ENCODE measurements around the gene CCL15. TPM values are rescaled to one million over a fixed set of nuclear protein-coding genes. Genes with fewer than 3 reads are reported as not detected.

The CCL15 gene
- total and polyA plus RNA-seq, 2 of the 13 experiments (the other 11 are each of a cell fraction or from before 2014, with no cell fraction given), result 29.2 to 45.9 TPM

GRCh38 chr17:36001862-36002603, 680 bp upstream of the CCL15 start (continued):
- TF ChIP-seq FOXA3 (CRISPR knock-in tag; IDR thresholded peaks at IDR 0.05) (peak; percentile 40), ZNF878 (CRISPR knock-in tag; IDR thresholded peaks at IDR 0.05) (peak; percentile 50; the same call in 1 of the 2 replicates), SAFB2 (CRISPR knock-in tag; IDR thresholded peaks at IDR 0.05; ENCODE audit: borderline replicate concordance, low read depth) (peak; percentile 28; the same call in 1 of the 2 replicates), ZFP41 (CRISPR knock-in tag; IDR thresholded peaks at IDR 0.05; ENCODE audit: borderline replicate concordance) (no peak), ZNF614 (CRISPR knock-in tag; IDR thresholded peaks at IDR 0.05; ENCODE audit: borderline replicate concordance) (peak; percentile 51), FOXO4 (CRISPR knock-in tag; conservative IDR thresholded peaks at IDR 0.05) (no peak), SOX5 (CRISPR knock-in tag; IDR thresholded peaks at IDR 0.05; ENCODE audit: borderline replicate concordance) (peak; percentile 52; the same call in 1 of the 2 replicates), ZNF33B (CRISPR knock-in tag; IDR thresholded peaks at IDR 0.05) (no peak), ZZZ3 (CRISPR knock-in tag; IDR thresholded peaks at IDR 0.05; ENCODE audit: borderline replicate concordance) (no peak), EP300 (IDR thresholded peaks at IDR 0.05; ENCODE audit: low read depth in 2 of 2, low read length in 2 of 2) (0 out of 4 replicates have a peak, but pooled peaks have one; percentile 36 to 62), EP300 (CRISPR knock-in tag; IDR thresholded peaks at IDR 0.05; ENCODE audit: borderline replicate concordance) (no peak), ZNF292 (CRISPR knock-in tag; IDR thresholded peaks at IDR 0.05; ENCODE audit: borderline replicate concordance, low read depth) (peak; percentile 21; the same call in 1 of the 2 replicates), KAT7 (CRISPR knock-in tag; IDR thresholded peaks at IDR 0.05; ENCODE audit: borderline replicate concordance) (0 out of 2 replicates have a peak, but pooled peaks have one; percentile 51), ZNF670 (CRISPR knock-in tag; IDR thresholded peaks at IDR 0.05; ENCODE audit: borderline replicate concordance) (0 out of 2 replicates have a peak, but pooled peaks have one; percentile 32), ZNF317 (CRISPR knock-in tag; IDR thresholded peaks at IDR 0.05) (0 out of 2 replicates have a peak, but pooled peaks have one; percentile 34), ZNF501 (CRISPR knock-in tag; IDR thresholded peaks at IDR 0.05) (no peak; the same call in 1 of the 2 replicates), TSC22D2 (CRISPR knock-in tag; IDR thresholded peaks at IDR 0.05; ENCODE audit: borderline replicate concordance) (peak; percentile 48; the same call in 1 of the 2 replicates), HES4 (CRISPR knock-in tag; IDR thresholded peaks at IDR 0.05; ENCODE audit: borderline replicate concordance) (no peak), YEATS2 (CRISPR knock-in tag; IDR thresholded peaks at IDR 0.05; ENCODE audit: borderline replicate concordance) (no peak; the same call in 1 of the 2 replicates), RERE (CRISPR knock-in tag; IDR thresholded peaks at IDR 0.05; ENCODE audit: low read depth) (no peak), ZNF12 (CRISPR knock-in tag; IDR thresholded peaks at IDR 0.05) (peak; percentile 47)
